ENCODE measurements around the gene PF4V1.
"Not testable (repeated sequence)": the region's sequence is repeated elsewhere in the genome, so short reads cannot be mapped to it uniquely, and the experiment has no call there.

PF4V1 gene

GRCh38 chr4:73870768-73871167 is 17.7 kb downstream of the PF4V1 start:
- DNase-seq = no peak

- DNase-seq = no peak
Measured at GRCh38 chr4:73871511-73872310, 18.6 kb downstream of the PF4V1 start.

GRCh38 chr4:73872316-73873108 is 19.4 kb downstream of the PF4V1 start:
- DNase-seq = no peak

GRCh38 chr4:73874386-73874785 is 21.3 kb downstream of the PF4V1 start:
- no peak for DNase-seq

- DNase-seq = no peak
Measured at GRCh38 chr4:73875401-73875800, 22.3 kb downstream of the PF4V1 start.

- DNase-seq = no peak
Measured at GRCh38 chr4:73883306-73883705, 30.2 kb downstream of the PF4V1 start.

GRCh38 chr4:73885574-73886267 is 32.6 kb downstream of the PF4V1 start:
- DNase-seq = no peak

GRCh38 chr4:73891326-73891725 is 38.2 kb downstream of the PF4V1 start:
- no peak for DNase-seq

- DNase-seq = no peak
Measured at GRCh38 chr4:73891739-73892405, 38.8 kb downstream of the PF4V1 start.

- DNase-seq = no peak
Measured at GRCh38 chr4:73892966-73893365, 39.9 kb downstream of the PF4V1 start.

GRCh38 chr4:73894001-73894400 is 40.9 kb downstream of the PF4V1 start:
- no peak for DNase-seq

GRCh38 chr4:73895201-73896175 is 42.4 kb downstream of the PF4V1 start:
- DNase-seq = no peak

GRCh38 chr4:73896416-73896815 is 43.3 kb downstream of the PF4V1 start:
- DNase-seq = no peak

GRCh38 chr4:73897380-73898136 is 44.5 kb downstream of the PF4V1 start:
- no peak for DNase-seq

- DNase-seq = not testable (repeated sequence)
Measured at GRCh38 chr4:73899338-73899737, 46.2 kb downstream of the PF4V1 start.

GRCh38 chr4:73901031-73901430 is 47.9 kb downstream of the PF4V1 start:
- DNase-seq = no peak

GRCh38 chr4:73902038-73902637 is 49.0 kb downstream of the PF4V1 start:
- DNase-seq = no peak

GRCh38 chr4:73902817-73903547 is 49.9 kb downstream of the PF4V1 start:
- no peak for DNase-seq
